H1 (cell line): ENCODE data around the gene FAM120B.

Experiments
- BRCA1 ChIP-seq: IDR thresholded peaks from 2 replicates; pipeline ENCODE4 v1.6.1; 2012; ENCODE audit warnings: low read depth, low read length, improper control_type of control experiment
- TCF12 ChIP-seq: IDR thresholded peaks from 2 replicates; pipeline ENCODE4 v1.6.1; 2011; ENCODE audit warnings: low read depth, mild to moderate bottlenecking, low read length
- TF ChIP-seq, protein P1 (sequence below), 3 experiments: IDR thresholded peaks; 1 replicate in 2 of 3; 2 replicates in 1 of 3; pipeline versions ENCODE4 v1.5.1 to v1.6.1; 2011; ENCODE audit warnings: low read length in 3 of 3, mild to moderate bottlenecking in 3 of 3, inconsistent platforms in 2 of 3, low read depth in 1 of 3, moderate library complexity in 1 of 3; ENCODE audit not compliant: insufficient read depth in 1 of 3; ENCODE audit errors: control extremely low read depth in 1 of 3

DNA sequence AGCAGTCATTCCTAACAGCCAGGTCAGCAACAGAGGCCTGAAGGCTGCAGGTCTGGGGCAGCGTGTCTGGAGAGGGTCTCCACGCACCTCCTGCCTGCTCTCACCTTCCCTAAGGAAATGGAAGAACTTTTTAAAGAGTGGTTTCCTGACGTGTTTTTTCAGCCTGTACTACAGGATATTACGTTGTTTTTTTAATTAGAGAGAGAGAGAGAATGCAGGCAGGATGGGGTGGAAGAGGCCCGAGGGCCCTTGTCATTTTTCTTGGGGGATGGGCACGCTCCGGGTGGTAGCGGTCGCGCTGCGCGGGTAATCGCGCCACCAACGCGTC, 17.7 kb upstream of the FAM120B start:
- TF ChIP-seq TCF12 (no peak), BRCA1 (no peak)
- TF ChIP-seq, protein P1, sequence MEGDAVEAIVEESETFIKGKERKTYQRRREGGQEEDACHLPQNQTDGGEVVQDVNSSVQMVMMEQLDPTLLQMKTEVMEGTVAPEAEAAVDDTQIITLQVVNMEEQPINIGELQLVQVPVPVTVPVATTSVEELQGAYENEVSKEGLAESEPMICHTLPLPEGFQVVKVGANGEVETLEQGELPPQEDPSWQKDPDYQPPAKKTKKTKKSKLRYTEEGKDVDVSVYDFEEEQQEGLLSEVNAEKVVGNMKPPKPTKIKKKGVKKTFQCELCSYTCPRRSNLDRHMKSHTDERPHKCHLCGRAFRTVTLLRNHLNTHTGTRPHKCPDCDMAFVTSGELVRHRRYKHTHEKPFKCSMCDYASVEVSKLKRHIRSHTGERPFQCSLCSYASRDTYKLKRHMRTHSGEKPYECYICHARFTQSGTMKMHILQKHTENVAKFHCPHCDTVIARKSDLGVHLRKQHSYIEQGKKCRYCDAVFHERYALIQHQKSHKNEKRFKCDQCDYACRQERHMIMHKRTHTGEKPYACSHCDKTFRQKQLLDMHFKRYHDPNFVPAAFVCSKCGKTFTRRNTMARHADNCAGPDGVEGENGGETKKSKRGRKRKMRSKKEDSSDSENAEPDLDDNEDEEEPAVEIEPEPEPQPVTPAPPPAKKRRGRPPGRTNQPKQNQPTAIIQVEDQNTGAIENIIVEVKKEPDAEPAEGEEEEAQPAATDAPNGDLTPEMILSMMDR (IDR thresholded peaks at IDR 0.05; ENCODE audit: control extremely low read depth in 1 of 3, insufficient read depth in 1 of 3, low read depth in 1 of 3, low read length in 3 of 3), result no peak
